Non-pigmented ciliary epithelial cell (primary cell): ENCODE data around the gene HEMGN.
"Not testable (repeated sequence)": the region's sequence is repeated elsewhere in the genome, so short reads cannot be mapped to it uniquely, and the experiment has no call there.

ENCODE experiments used
- DNase-seq: peaks from one replicate; pipeline ENCODE4 v3.0.0-alpha.2; 2010; ENCODE audit warnings: low read depth

Gene HEMGN

GRCh38 chr9:97938081-97938644 lies at the start of gene HEMGN:
TSS of gene HEMGN (minus strand) at chr9:97938172. CDS start at chr9:97938136, 36 bp downstream.
- DNase-seq = no peak

- DNase-seq = no peak
These were observed 49.5 kb upstream of the HEMGN start for GRCh38 chr9:97987487-97987886.

DNA sequence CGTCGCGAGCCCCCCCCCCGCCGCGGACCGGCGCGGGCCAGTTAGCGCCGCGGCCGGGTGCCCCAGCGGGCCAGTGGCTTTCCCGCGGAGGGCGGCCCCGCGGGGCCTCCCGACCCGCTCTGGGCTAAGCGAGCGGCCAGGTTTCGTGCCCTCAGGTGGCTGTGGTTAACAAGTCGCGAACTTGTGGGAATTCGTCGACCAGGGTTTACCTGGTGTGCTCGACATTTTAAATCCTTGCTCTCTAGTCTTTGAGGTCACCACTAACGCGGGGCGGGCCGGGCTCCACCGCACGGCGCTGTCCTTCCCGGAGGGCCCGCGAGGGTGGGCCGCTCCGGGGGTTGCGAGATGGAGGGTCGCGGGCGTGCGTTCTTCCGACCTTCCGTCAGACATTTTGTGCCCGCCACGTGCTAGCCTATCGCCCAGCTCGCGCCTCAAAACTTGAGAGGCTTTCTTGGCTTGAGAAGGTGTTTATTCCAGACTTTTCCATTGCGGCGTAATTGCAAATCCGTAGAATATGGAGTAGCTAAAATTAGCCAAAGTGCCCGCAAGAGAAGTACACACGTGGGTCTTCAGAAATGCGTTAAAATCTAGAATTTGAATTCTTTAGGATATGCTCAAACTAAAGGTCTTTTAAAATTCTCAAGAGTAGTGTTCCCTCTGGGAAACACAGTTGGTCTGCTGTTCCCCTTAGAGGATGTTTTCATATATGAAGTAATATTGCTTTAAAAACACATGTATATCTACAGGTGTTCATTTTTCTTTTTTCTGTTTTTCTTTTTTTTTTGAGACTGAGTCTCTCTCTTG lies 47.3 kb upstream of the HEMGN start:
- no peak for DNase-seq

- no peak for DNase-seq
These were observed 46.5 kb upstream of the HEMGN start for GRCh38 chr9:97984188-97985057.

DNA sequence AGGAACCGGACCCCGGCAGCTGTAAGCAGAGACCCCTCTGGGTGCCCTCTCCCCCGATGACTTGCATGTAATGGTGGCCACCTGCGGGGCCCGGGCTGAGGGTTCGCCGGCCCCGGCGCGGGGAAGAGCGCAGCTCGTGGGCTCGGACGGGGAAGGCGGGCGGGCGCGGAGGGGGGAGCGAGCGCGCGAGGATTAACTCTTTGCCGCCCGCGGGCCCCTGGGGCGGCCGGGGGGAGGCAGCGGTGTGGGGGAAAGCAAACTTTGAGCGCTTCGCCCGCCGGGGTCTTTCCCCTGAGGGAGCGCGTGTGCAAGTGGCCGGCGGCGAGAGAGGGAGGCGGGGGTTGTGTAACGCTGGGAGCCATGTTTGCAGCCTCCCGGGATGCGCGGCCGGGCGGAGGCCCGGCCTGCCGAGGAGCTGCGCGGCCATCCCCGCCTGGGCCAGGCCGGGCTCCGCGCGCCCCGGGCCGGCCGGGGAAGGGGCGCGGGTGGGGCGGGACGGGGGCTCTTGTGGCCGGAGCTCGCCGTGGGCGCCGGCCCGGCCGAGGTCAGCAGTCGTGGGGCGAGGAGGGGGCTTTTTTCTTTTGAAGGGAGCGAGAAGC lies 45.7 kb upstream of the HEMGN start:
- no peak for DNase-seq

GRCh38 chr9:97982683-97983588 lies 45.0 kb upstream of the HEMGN start, which contains the start of gene ANP32B:
TSS of gene ANP32B (plus strand) at chr9:97983341. CDS start at chr9:97983556, 215 bp downstream.
- DNase-seq = peak; percentile 37

DNA sequence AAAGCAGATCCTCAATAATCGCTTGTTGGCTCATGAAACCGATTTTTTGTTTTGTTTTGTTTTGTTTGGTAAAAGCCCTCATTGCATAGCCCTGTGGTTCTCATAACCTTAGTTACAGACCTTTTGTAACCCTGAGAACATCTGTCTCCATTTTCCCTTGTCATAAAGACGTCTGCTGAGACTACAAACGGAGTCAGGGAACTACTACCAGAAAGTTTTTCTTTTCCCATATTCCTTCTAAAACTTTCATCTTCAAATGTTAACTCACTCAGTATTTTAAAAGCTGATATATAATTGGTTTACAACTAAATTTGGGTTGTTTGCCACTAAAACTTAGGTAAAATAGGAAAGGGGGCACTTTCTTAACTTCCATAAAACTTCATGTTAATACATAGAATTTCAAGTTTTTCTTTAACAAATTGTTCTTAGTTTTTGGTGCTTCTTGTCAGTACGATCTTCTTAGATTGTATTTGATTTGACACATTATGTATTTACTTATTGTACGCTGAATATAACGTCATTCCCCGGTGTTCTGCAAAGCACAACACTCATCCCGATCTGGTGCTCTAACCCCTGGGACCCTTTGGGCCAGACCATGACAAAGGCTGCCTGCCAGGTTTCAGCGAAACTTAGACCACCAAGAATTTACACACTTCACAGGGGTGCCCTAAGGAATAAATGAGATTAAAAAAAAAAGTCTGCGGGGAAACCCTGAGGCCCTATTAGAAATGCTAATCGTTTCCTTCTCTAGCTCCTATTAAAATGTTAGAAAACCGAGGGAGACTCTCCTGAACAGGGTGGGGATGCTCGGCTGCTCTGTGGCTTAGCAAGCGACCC lies 44.1 kb upstream of the HEMGN start:
- no peak for DNase-seq

DNA sequence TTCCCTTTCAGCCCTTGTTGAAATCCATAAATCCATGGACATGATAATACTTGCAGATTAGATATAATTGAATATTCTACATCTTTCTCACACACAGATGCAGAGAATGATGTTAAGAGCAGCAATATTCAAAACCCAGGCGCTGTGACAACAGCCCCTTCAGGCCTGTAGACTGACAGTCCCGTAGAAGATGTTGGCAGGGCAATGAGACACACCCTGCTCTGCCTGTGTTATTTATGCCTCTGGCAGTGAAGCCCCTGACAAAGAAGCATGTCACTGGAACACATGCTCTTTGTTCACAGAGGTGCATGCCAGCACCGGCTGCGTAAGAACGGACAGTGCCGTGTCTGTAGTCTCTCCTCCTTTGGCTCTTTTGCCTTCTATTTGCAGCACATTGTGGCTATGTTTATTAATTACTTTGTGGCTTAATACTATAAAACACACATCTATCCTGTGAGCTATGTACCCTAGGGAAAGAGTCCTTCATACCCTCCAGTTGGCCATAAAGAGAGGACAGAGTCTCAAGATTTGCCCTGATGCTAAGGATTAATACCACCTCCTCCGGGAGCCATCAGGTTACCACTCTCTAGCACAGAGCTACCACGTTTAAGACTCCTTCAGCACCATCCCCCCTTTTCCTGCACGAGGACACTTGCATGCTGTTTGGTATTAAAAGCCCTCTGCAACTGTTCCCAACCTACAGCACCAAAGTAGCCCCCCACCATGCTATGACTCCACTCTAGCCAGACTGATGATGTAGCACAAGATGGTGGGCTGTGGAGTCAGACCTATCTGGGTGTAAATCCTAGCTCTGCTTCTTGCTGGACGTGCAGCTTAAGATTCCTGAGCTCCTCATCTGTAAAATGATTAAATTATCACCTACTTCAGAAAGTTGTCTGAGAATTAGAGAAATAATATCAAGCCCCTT lies 43.2 kb upstream of the HEMGN start:
- no peak for DNase-seq

DNA sequence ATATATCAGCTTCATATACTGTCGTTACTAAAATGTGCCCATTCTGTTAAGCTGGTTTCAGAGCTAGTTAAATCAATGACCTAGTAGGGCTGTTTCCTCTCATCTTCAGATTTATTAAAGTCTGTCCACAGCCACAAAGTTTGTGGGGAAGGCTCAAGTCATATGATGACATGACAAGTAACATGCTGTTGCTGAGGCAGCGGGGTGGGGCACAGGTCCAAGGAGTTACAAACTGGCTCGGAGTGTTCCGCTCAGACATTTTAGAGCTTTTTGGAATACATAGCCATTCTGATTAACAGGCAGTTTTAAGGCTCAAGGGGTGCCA lies 42.5 kb upstream of the HEMGN start:
- no peak for DNase-seq

GRCh38 chr9:97979788-97980478 lies 42.0 kb upstream of the HEMGN start:
- DNase-seq = no peak

GRCh38 chr9:97978371-97979130 lies 40.6 kb upstream of the HEMGN start:
- no peak for DNase-seq

DNA sequence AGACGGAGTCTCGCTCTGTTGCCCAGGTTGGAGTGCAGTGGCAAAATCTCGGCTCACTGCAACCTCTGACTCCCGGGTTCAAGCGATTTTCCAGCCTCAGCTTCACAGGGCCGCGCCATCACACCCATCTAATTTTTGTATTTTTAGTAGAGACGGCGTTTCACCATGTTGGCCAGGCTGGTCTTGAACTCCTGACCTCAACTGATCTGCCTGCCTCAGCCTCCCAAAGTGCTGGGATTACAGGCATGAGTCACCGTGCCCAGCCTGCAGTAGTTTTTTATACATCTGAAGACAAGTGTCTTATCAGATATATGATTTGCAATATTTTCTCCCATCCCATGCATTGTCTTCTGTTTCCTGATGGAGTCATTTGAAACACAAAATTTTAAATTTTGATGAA lies 38.7 kb upstream of the HEMGN start:
- DNase-seq = not testable (repeated sequence)

DNA sequence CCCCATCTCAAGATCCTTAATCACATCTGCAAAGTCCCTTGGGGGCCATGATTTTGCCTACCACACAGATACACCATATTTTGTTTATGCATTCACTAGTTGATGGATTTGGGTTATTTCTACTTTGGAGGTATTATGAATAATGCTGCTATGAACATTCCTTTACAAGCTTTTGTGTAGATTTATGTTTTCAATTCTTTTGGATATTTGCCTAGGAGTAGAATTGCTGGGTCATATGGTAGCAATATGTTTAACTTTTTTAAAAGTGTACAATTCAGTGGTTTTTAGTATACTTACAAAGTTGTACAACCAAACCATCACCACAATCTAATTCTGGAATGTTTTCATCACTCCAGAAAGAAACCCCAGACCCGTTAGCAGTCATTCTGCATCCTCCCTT lies 37.4 kb upstream of the HEMGN start:
- DNase-seq = no peak

- DNase-seq = no peak
These were observed 34.8 kb upstream of the HEMGN start for GRCh38 chr9:97972753-97973152.

GRCh38 chr9:97970165-97970564 lies 32.2 kb upstream of the HEMGN start:
- DNase-seq = no peak

GRCh38 chr9:97969014-97969413 lies 31.0 kb upstream of the HEMGN start:
- DNase-seq = no peak

DNA sequence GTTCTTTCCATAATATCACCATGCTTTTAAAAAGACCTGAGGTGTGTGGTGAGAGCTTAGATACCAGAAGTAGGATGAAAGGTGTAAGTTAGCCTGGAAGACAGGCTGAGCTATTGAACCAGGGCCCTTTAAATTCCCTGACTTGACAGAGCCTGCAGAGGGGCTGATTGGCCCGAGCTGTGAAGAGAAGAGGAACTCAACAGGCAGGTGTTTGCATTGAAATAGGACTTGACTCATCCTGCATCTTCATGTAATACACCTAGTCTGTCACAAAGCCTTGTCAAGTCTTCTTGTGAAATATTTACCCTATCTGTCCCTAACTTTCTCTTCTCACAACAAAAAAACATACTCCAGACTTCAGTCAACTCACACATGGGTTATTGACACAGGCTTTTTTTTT lies 28.5 kb upstream of the HEMGN start:
- no peak for DNase-seq

GRCh38 chr9:97964901-97965300 lies 26.9 kb upstream of the HEMGN start:
- DNase-seq = no peak
